Gastrocnemius medialis (tissue), 4 donors: ENCODE data around the gene WWP2.

Experiments used
- POLR2A ChIP-seq, 2 donors: fragments of 450-650 bp; IDR thresholded peaks; one replicate each; pipeline ENCODE4 v1.6.1; 2017; ENCODE audit warnings: antibody characterized with exemption in 2 of 2, mild to moderate bottlenecking in 2 of 2, moderate library complexity in 2 of 2
- TF ChIP-seq, protein P1 (sequence below), 5 experiments: fragments of 450-650 bp in 3 of 5; fragments of 200-600 bp in 2 of 5; sonication (generic) in 2 of 5; IDR thresholded peaks in 4 of 5; conservative IDR thresholded peaks in 1 of 5; 1 replicate in 4 of 5; 2 replicates in 1 of 5; pipeline ENCODE4 v1.5.1; 2016 to 2019; ENCODE audit warnings: antibody characterized with exemption in 5 of 5, mild to moderate bottlenecking in 3 of 5, moderate library complexity in 3 of 5

GRCh38 chr16:69836257-69836656 is 74.1 kb downstream of the WWP2 start:
- TF ChIP-seq, protein P1, sequence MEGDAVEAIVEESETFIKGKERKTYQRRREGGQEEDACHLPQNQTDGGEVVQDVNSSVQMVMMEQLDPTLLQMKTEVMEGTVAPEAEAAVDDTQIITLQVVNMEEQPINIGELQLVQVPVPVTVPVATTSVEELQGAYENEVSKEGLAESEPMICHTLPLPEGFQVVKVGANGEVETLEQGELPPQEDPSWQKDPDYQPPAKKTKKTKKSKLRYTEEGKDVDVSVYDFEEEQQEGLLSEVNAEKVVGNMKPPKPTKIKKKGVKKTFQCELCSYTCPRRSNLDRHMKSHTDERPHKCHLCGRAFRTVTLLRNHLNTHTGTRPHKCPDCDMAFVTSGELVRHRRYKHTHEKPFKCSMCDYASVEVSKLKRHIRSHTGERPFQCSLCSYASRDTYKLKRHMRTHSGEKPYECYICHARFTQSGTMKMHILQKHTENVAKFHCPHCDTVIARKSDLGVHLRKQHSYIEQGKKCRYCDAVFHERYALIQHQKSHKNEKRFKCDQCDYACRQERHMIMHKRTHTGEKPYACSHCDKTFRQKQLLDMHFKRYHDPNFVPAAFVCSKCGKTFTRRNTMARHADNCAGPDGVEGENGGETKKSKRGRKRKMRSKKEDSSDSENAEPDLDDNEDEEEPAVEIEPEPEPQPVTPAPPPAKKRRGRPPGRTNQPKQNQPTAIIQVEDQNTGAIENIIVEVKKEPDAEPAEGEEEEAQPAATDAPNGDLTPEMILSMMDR (IDR thresholded peaks at IDR 0.05 in 4 of 5, conservative IDR thresholded peaks at IDR 0.05 in 1 of 5) = no peak
- no peak for TF ChIP-seq POLR2A (IDR thresholded peaks at IDR 0.05)
